ENCODE measurements around the gene CHMP6.

The CHMP6 gene

GRCh38 chr17:81020767-81021497 lies 29.3 kb downstream of the CHMP6 start:
- peak overlapping the region; percentile 46 for H2BK12ac ChIP-seq (ENCODE audit: low read length)
- no peak overlapping the region for H4K91ac ChIP-seq (ENCODE audit: low read depth, low read length, poor library complexity)
- peak overlapping the region; percentile 77 for H3K18ac ChIP-seq (ENCODE audit: low read length)
- peak overlapping the region; percentile 68 for H3K4ac ChIP-seq (ENCODE audit: low read length)
- no peak overlapping the region for H4K8ac ChIP-seq (ENCODE audit: low read depth, low read length)
- DNase-seq (ENCODE audit: low spot score), result no peak
- H3K27me3 ChIP-seq (ENCODE audit: control insufficient read depth in 3 of 3, insufficient read depth in 3 of 3, low read depth in 1 of 3, low read length in 3 of 3), result no peaks in the 10 kb centered on the region
- H3K9ac ChIP-seq (ENCODE audit: low read depth, low read length, poor library complexity), result peak overlapping the region; percentile 79
- peak overlapping the region; percentile 75 for H3K23ac ChIP-seq (ENCODE audit: low read depth, low read length, poor library complexity)
- H3K9me3 ChIP-seq (replicated peaks in 1 of 2; ENCODE audit: control insufficient read depth in 2 of 2, insufficient read depth in 1 of 2, low read depth in 1 of 2, low read length in 2 of 2), result peaks cover 0 to 7% of the 10 kb centered on the region in 2 donors
- H3K4me3 ChIP-seq (ENCODE audit: low read length in 2 of 2), result no peak overlapping the region
- no peak overlapping the region for H2BK120ac ChIP-seq (ENCODE audit: low read depth, low read length)
- peak overlapping the region; percentile 88 for H2AK5ac ChIP-seq (ENCODE audit: low read depth, low read length)
- H3K4me1 ChIP-seq (ENCODE audit: control insufficient read depth in 2 of 2, insufficient read depth in 1 of 2, low read depth in 1 of 2, low read length in 2 of 2), result peaks cover 8 to 16% of the 10 kb centered on the region in 2 donors
- no peak overlapping the region for H3K4me2 ChIP-seq (ENCODE audit: insufficient read depth, low read length, poor library complexity, severe bottlenecking)
- no peak overlapping the region for H2BK5ac ChIP-seq (ENCODE audit: low read length)
- H3K14ac ChIP-seq (ENCODE audit: low read length), result no peak overlapping the region
- no peaks in the 10 kb centered on the region for H3K79me1 ChIP-seq (ENCODE audit: low read depth, low read length)
- H2AFZ ChIP-seq (ENCODE audit: low read length), result no peak overlapping the region
- no CpG with 5 or more reads among the region's 24 CpGs for WGBS, 2 donors (ENCODE audit: extremely low coverage in 2 of 2, insufficient read length in 2 of 2, insufficient replicate concordance in 1 of 2)
- no peak overlapping the region for H3K27ac ChIP-seq (replicated peaks; ENCODE audit: low read length)
- peak overlapping the region; percentile 90 for H2BK15ac ChIP-seq (ENCODE audit: low read length)
- H3K36me3 ChIP-seq (replicated peaks in 1 of 2; ENCODE audit: control insufficient read depth in 2 of 2, insufficient read depth in 2 of 2, low read length in 2 of 2), result no peaks in the 10 kb centered on the region

DNA sequence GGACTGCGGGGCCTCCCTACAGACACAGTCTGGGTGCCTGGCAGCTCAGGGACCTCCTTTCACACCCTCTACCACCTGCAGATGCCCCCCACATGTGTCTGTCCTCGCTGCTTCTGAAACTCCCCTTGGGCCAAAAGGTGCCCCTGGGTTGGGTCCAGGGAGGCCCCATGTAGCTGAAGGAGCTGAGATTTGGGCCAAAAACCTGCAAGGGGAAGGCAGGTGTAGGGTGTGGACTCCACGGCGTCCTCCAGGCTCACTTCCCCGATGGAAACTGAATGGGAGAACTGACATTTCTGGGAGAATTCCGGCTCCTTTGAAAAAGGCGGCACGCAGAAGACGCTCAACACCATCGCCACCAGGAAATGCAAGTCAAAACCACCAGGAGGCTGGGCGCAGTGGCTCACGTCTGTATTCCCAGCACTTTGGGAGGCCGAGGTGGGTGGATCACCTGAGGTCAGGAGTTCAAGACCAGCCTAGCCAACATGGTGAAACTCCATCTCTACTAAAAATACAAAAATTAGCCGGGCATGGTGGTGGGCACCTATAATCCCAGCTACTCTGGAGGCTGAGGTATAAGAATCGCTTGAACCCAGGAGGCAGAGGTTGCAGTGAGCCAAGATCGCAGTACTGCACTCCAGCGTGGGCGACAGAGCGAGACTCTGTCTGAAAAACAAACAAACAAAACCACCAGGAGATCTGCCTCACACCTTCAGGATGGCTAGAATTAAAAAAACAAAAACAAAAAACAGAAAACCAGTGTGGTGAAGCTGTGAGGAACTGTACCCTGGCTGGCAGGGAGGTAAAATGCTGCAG lies 30.1 kb downstream of the CHMP6 start:
- Histone ChIP-seq H3K79me1 (ENCODE audit: low read depth, low read length) (no peaks in the 10 kb centered on the region), H3K23ac (ENCODE audit: low read depth, low read length, poor library complexity) (no peak overlapping the region), H3K4me2 (ENCODE audit: insufficient read depth, low read length, poor library complexity, severe bottlenecking) (no peak overlapping the region), H3K27me3 (ENCODE audit: control insufficient read depth in 3 of 3, insufficient read depth in 3 of 3, low read depth in 1 of 3, low read length in 3 of 3) (no peaks in the 10 kb centered on the region), H3K9me3 (replicated peaks in 1 of 2; ENCODE audit: control insufficient read depth in 2 of 2, insufficient read depth in 1 of 2, low read depth in 1 of 2, low read length in 2 of 2) (peaks cover 0 to 2% of the 10 kb centered on the region in 2 donors), H2AFZ (ENCODE audit: low read length) (no peak overlapping the region), H3K9ac (ENCODE audit: low read depth, low read length, poor library complexity) (peak overlapping the region; percentile 79), H3K4ac (ENCODE audit: low read length) (no peak overlapping the region), H2BK120ac (ENCODE audit: low read depth, low read length) (no peak overlapping the region), H3K14ac (ENCODE audit: low read length) (no peak overlapping the region), H3K4me3 (ENCODE audit: low read length in 2 of 2) (no peak overlapping the region), H2BK5ac (ENCODE audit: low read length) (no peak overlapping the region), H2BK12ac (ENCODE audit: low read length) (peak overlapping the region; percentile 46), H3K4me1 (ENCODE audit: control insufficient read depth in 2 of 2, insufficient read depth in 1 of 2, low read depth in 1 of 2, low read length in 2 of 2) (peaks cover 8 to 16% of the 10 kb centered on the region in 2 donors), H2AK5ac (ENCODE audit: low read depth, low read length) (peak overlapping the region; percentile 88), H3K36me3 (replicated peaks in 1 of 2; ENCODE audit: control insufficient read depth in 2 of 2, insufficient read depth in 2 of 2, low read length in 2 of 2) (no peaks in the 10 kb centered on the region), H4K91ac (ENCODE audit: low read depth, low read length, poor library complexity) (no peak overlapping the region), H3K18ac (ENCODE audit: low read length) (peak overlapping the region; percentile 77), H3K27ac (replicated peaks; ENCODE audit: low read length) (no peak overlapping the region), H4K8ac (ENCODE audit: low read depth, low read length) (no peak overlapping the region), H2BK15ac (ENCODE audit: low read length) (peak overlapping the region; percentile 90)
- no CpG with 5 or more reads among the region's 19 CpGs for WGBS, 2 donors (ENCODE audit: extremely low coverage in 2 of 2, insufficient read length in 2 of 2, insufficient replicate concordance in 1 of 2)
- no peak for DNase-seq (ENCODE audit: low spot score)

DNA sequence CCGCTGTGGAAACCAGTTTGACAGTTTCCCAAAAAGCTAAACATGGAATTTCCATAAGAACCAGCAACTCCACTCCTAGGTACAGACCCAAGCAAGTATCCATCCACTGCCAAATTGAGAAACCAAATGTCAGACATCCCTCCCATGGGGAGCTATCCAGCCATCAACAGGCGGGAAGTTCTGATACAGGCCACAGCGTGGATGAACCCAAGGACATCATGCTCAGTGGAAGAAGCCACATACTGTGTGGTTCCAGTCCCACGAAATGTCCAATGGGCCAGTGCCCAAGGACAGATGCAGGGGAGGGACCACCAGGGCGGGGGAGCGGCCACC lies 30.7 kb downstream of the CHMP6 start:
- Histone ChIP-seq H3K4me2 (ENCODE audit: insufficient read depth, low read length, poor library complexity, severe bottlenecking) (no peak overlapping the region), H3K27ac (replicated peaks; ENCODE audit: low read length) (no peak overlapping the region), H3K4me3 (ENCODE audit: low read length in 2 of 2) (no peak overlapping the region), H3K4me1 (ENCODE audit: control insufficient read depth in 2 of 2, insufficient read depth in 1 of 2, low read depth in 1 of 2, low read length in 2 of 2) (peaks cover 11 to 16% of the 10 kb centered on the region in 2 donors), H3K27me3 (ENCODE audit: control insufficient read depth in 3 of 3, insufficient read depth in 3 of 3, low read depth in 1 of 3, low read length in 3 of 3) (no peaks in the 10 kb centered on the region), H2BK5ac (ENCODE audit: low read length) (no peak overlapping the region), H4K91ac (ENCODE audit: low read depth, low read length, poor library complexity) (no peak overlapping the region), H3K23ac (ENCODE audit: low read depth, low read length, poor library complexity) (no peak overlapping the region), H2AK5ac (ENCODE audit: low read depth, low read length) (no peak overlapping the region), H2BK12ac (ENCODE audit: low read length) (no peak overlapping the region), H2BK120ac (ENCODE audit: low read depth, low read length) (no peak overlapping the region), H3K14ac (ENCODE audit: low read length) (no peak overlapping the region), H3K36me3 (replicated peaks in 1 of 2; ENCODE audit: control insufficient read depth in 2 of 2, insufficient read depth in 2 of 2, low read length in 2 of 2) (no peaks in the 10 kb centered on the region), H4K8ac (ENCODE audit: low read depth, low read length) (no peak overlapping the region), H3K9me3 (replicated peaks in 1 of 2; ENCODE audit: control insufficient read depth in 2 of 2, insufficient read depth in 1 of 2, low read depth in 1 of 2, low read length in 2 of 2) (no peaks in the 10 kb centered on the region), H2AFZ (ENCODE audit: low read length) (no peak overlapping the region), H3K9ac (ENCODE audit: low read depth, low read length, poor library complexity) (no peak overlapping the region), H3K18ac (ENCODE audit: low read length) (no peak overlapping the region), H3K4ac (ENCODE audit: low read length) (no peak overlapping the region), H2BK15ac (ENCODE audit: low read length) (no peak overlapping the region), H3K79me1 (ENCODE audit: low read depth, low read length) (no peaks in the 10 kb centered on the region)
- no CpG with 5 or more reads among the region's 6 CpGs for WGBS, 2 donors (ENCODE audit: extremely low coverage in 2 of 2, insufficient read length in 2 of 2, insufficient replicate concordance in 1 of 2)
- no peak for DNase-seq (ENCODE audit: low spot score)

GRCh38 chr17:81025065-81025740 lies 33.6 kb downstream of the CHMP6 start:
- no CpG with 5 or more reads among the region's 16 CpGs for WGBS, 2 donors (ENCODE audit: extremely low coverage in 2 of 2, insufficient read length in 2 of 2, insufficient replicate concordance in 1 of 2)
- no peaks in the 10 kb centered on the region for H3K79me1 ChIP-seq (ENCODE audit: low read depth, low read length)

More at GRCh38 chr17:81025065-81025740, 33.6 kb downstream of the CHMP6 start:
- no peak overlapping the region for H2AK5ac ChIP-seq (ENCODE audit: low read depth, low read length)
- H3K9ac ChIP-seq (ENCODE audit: low read depth, low read length, poor library complexity), result no peak overlapping the region
- H3K27ac ChIP-seq (replicated peaks; ENCODE audit: low read length), result no peak overlapping the region
- H3K4me2 ChIP-seq (ENCODE audit: insufficient read depth, low read length, poor library complexity, severe bottlenecking), result no peak overlapping the region
- no peak overlapping the region for H2BK15ac ChIP-seq (ENCODE audit: low read length)
- no peak for DNase-seq (ENCODE audit: low spot score)
- H3K4ac ChIP-seq (ENCODE audit: low read length), result no peak overlapping the region
- no peak overlapping the region for H2BK12ac ChIP-seq (ENCODE audit: low read length)
- H4K8ac ChIP-seq (ENCODE audit: low read depth, low read length), result no peak overlapping the region
- H3K18ac ChIP-seq (ENCODE audit: low read length), result peak overlapping the region; percentile 73
- H4K91ac ChIP-seq (ENCODE audit: low read depth, low read length, poor library complexity), result no peak overlapping the region
- H3K14ac ChIP-seq (ENCODE audit: low read length), result no peak overlapping the region
- no peaks in the 10 kb centered on the region for H3K36me3 ChIP-seq (replicated peaks in 1 of 2; ENCODE audit: control insufficient read depth in 2 of 2, insufficient read depth in 2 of 2, low read length in 2 of 2)
- H2AFZ ChIP-seq (ENCODE audit: low read length), result no peak overlapping the region
- no peaks in the 10 kb centered on the region for H3K9me3 ChIP-seq (replicated peaks in 1 of 2; ENCODE audit: control insufficient read depth in 2 of 2, insufficient read depth in 1 of 2, low read depth in 1 of 2, low read length in 2 of 2)
- H3K27me3 ChIP-seq (ENCODE audit: control insufficient read depth in 3 of 3, insufficient read depth in 3 of 3, low read depth in 1 of 3, low read length in 3 of 3), result no peaks in the 10 kb centered on the region
- no peak overlapping the region for H2BK120ac ChIP-seq (ENCODE audit: low read depth, low read length)
- no peak overlapping the region for H3K23ac ChIP-seq (ENCODE audit: low read depth, low read length, poor library complexity)
- no peak overlapping the region for H3K4me3 ChIP-seq (ENCODE audit: low read length in 2 of 2)
- no peak overlapping the region for H2BK5ac ChIP-seq (ENCODE audit: low read length)
- peaks cover 14% of the 10 kb centered on the region in 2 donors for H3K4me1 ChIP-seq (ENCODE audit: control insufficient read depth in 2 of 2, insufficient read depth in 1 of 2, low read depth in 1 of 2, low read length in 2 of 2)
